Ectodermal cell (in vitro differentiated cells): ENCODE measurements around the gene DBT.
"Not testable (repeated sequence)": the region's sequence is repeated elsewhere in the genome, so short reads cannot be mapped to it uniquely, and the experiment has no call there.

Source experiments
- H3K27ac ChIP-seq: 2 replicates; pipeline ENCODE4 v1.7.0; 2013; ENCODE audit warnings: mild to moderate bottlenecking, low read depth, low read length; ENCODE audit not compliant: insufficient read depth, poor library complexity, severe bottlenecking
- H3K27me3 ChIP-seq: 2 replicates; pipeline ENCODE4 v1.7.0; 2013; ENCODE audit warnings: mild to moderate bottlenecking, low read length; ENCODE audit not compliant: insufficient read depth, control insufficient read depth, poor library complexity, severe bottlenecking
- H3K36me3 ChIP-seq: one replicate; pipeline ENCODE4 v1.7.0; 2013; ENCODE audit warnings: low read length; ENCODE audit not compliant: control insufficient read depth, insufficient read depth
- H3K4me1 ChIP-seq: one replicate; pipeline ENCODE4 v1.7.0; 2013; ENCODE audit warnings: low read length; ENCODE audit not compliant: control insufficient read depth, insufficient read depth
- H3K4me3 ChIP-seq: 2 replicates; pipeline ENCODE4 v1.7.0; 2013; ENCODE audit warnings: low read depth, low read length, control low read depth; ENCODE audit not compliant: insufficient read depth
- H3K9me3 ChIP-seq: 2 replicates; pipeline ENCODE4 v1.7.0; 2013; ENCODE audit warnings: mild to moderate bottlenecking, low read length, moderate library complexity; ENCODE audit not compliant: control insufficient read depth
- WGBS, 2 experiments: methylation state at CpG; one replicate each; pipeline ENCODE4 v1.1.7; 2013; ENCODE audit warnings: missing lambda C conversion rate in 2 of 2; 5-methylcytosine and 5-hydroxymethylcytosine counted together

DBT gene

GRCh38 chr1:100205593-100205992, 44.0 kb downstream of the DBT start:
- H3K27me3 ChIP-seq, H3K4me1 ChIP-seq, H3K4me3 ChIP-seq, H3K27ac ChIP-seq, H3K9me3 ChIP-seq: not testable (repeated sequence)
- 89 to 91% methylated on average over 1 to 2 of the region's 2 CpGs for WGBS, 2 experiments
- H3K36me3 ChIP-seq, result peaks cover 16% of the 10 kb centered on the region

DNA sequence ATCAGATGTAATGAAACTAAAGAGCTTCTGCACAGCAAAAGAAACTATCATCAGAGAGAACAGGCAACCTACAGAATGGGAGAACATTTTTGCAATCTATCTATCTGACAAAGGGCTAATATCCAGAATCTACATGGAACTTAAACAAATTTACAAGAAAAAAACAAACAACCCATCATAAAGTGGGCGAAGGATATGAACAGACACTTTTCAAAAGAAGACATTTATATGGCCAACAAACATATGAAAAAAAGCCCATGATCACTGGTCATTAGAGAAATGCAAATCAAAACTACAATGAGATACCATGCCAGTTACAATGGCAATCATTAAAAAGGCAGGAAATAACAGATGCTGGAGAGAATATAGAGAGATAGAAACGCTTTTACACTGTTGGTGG, 44.5 kb downstream of the DBT start:
- H3K4me1 ChIP-seq, H3K9me3 ChIP-seq, H3K4me3 ChIP-seq, H3K27ac ChIP-seq, H3K27me3 ChIP-seq: not testable (repeated sequence)
- 97 to 100% methylated on average over 2 of the region's 2 CpGs for WGBS, 2 experiments
- peaks cover 16% of the 10 kb centered on the region for H3K36me3 ChIP-seq

DNA sequence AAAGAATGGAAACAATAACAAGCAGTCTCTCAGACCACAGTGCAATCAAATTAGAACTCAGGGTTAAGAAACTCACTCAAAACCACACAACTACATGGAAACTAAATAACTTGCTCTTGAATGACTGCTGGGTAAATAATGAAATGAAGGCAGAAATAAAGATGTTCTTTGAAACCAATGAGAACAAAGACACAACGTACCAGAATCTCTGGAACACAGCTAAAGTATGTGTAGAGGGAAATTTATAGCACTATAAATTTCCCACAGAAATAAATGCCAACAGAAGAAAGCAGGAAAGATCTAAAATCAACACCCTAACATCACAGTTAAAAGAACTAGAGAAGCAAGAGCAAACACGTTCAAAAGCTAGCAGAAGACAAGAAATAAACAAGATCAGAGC, 46.9 kb downstream of the DBT start:
- H3K27me3 ChIP-seq, H3K27ac ChIP-seq, H3K4me1 ChIP-seq, H3K9me3 ChIP-seq, H3K4me3 ChIP-seq: not testable (repeated sequence)
- 86 to 90% methylated on average over 1 to 2 of the region's 2 CpGs for WGBS, 2 experiments
- peaks cover 12% of the 10 kb centered on the region for H3K36me3 ChIP-seq

- WGBS, 2 experiments, result 18 to 29% methylated on average over 6 of the region's 6 CpGs
- H3K27me3 ChIP-seq, H3K4me3 ChIP-seq, H3K36me3 ChIP-seq, H3K4me1 ChIP-seq, H3K9me3 ChIP-seq: not testable (repeated sequence)
- peak overlapping the region; percentile 16 for H3K27ac ChIP-seq
These were observed 49.6 kb downstream of the DBT start for GRCh38 chr1:100200060-100200459.

GRCh38 chr1:100198596-100198995, 51.0 kb downstream of the DBT start:
- H3K9me3 ChIP-seq, result no peaks in the 10 kb centered on the region
- no peaks in the 10 kb centered on the region for H3K27me3 ChIP-seq
- no peak overlapping the region for H3K27ac ChIP-seq
- peaks cover 4% of the 10 kb centered on the region for H3K4me1 ChIP-seq
- no peaks in the 10 kb centered on the region for H3K36me3 ChIP-seq
- 90 to 100% methylated on average over 1 of the region's 1 CpG for WGBS, 2 experiments
- H3K4me3 ChIP-seq, result no peak overlapping the region

DNA sequence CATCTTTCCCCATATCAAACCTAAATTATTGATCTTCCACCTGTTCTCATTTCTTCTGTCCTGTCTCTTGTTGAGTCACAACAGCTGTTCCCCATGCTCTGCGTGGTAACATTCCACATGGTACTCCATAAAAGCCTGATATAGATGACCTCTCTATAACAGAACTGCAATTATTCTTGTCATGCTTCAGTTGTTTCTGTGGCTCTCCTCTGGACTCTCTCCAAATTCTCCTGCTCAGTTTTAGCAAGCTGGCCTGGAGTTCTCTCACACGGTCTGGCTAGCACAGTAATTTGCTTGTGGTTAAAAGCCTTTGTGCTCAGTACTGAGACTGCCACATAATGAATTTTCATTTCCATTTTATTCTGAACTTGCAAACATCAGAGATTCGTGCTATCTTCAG, 61.0 kb downstream of the DBT start:
- no peak overlapping the region for H3K4me3 ChIP-seq
- 90 to 93% methylated on average over 3 of the region's 3 CpGs for WGBS, 2 experiments
- no peaks in the 10 kb centered on the region for H3K9me3 ChIP-seq

DNA sequence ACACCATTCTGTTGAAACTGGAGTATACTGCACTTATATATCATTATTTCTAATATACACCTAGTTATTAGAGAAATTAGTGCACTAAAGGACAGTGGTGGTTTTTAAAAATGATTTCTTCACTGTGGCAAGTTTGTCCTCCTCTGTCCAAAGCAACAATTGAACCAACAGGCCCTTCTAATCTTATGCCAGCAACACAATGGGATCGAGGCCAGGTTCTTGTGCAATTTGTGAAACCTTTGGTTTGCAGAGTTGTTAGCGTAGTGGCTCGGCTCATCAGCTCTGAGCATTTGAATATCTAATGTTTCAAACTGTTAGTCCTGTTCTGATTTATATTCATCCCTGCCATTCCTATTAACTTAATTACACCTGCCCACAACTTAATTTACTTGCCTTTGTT, 61.7 kb downstream of the DBT start:
- Histone ChIP-seq H3K4me1 (no peaks in the 10 kb centered on the region), H3K27me3 (no peaks in the 10 kb centered on the region), H3K4me3 (no peak overlapping the region), H3K27ac (no peak overlapping the region), H3K9me3 (no peaks in the 10 kb centered on the region), H3K36me3 (no peaks in the 10 kb centered on the region)
- WGBS, 2 experiments, result 97 to 98% methylated on average over 3 of the region's 3 CpGs

More for the DNA sequence above, 61.0 kb downstream of the DBT start:
- H3K36me3 ChIP-seq, result no peaks in the 10 kb centered on the region
- no peaks in the 10 kb centered on the region for H3K4me1 ChIP-seq
- no peaks in the 10 kb centered on the region for H3K27me3 ChIP-seq
- H3K27ac ChIP-seq, result no peak overlapping the region

DNA sequence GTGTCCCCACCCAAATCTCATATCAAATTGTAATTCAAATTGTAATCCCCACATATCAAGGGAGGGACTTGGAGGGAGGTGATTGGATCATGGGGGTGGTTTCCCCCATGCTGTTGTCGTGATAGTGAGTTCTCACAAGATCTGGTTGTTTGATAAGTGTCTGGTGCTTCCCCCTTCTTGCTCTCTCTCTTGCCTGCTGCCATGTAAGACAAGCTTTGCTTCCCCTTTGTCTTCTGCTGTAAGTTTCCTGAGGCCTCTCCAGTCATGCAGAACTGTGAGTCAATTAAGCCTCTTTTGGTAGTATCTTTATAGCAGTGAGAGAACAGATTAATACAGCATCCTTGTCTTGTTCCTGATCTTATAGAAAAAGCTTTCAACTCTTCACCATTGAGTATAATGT, 65.1 kb downstream of the DBT start:
- H3K4me3 ChIP-seq, result no peak overlapping the region
- no peaks in the 10 kb centered on the region for H3K36me3 ChIP-seq
- H3K4me1 ChIP-seq, result no peaks in the 10 kb centered on the region
- H3K27me3 ChIP-seq, result no peaks in the 10 kb centered on the region
- H3K27ac ChIP-seq, result no peak overlapping the region
- H3K9me3 ChIP-seq, result no peaks in the 10 kb centered on the region
- WGBS, 2 experiments, result 58 to 75% methylated on average over 1 of the region's 1 CpG

DNA sequence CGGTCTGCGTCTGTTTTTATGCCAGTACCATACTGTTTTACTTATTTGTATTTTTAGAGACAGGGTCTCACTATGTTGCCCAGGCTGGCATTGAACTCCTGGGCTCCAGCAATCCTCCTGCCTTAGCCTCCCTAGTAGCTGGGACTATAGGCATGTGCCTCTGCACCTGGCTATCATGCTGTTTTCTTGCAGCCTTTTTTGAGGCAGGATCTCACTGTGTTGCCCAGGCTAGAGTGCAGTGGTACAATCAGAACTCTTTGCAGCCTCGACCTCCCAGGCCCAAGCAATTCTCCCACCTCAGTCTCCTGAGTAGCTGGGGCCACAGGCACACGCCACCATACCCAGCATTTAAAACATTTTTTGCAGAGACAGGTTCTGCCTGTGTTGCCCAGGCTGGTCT, 66.3 kb downstream of the DBT start:
- WGBS, 2 experiments, result 91 to 92% methylated on average over 4 of the region's 4 CpGs
- no peak overlapping the region for H3K27ac ChIP-seq
- H3K4me3 ChIP-seq, result no peak overlapping the region
- H3K36me3 ChIP-seq, result no peaks in the 10 kb centered on the region
- H3K9me3 ChIP-seq, result no peaks in the 10 kb centered on the region
- H3K4me1 ChIP-seq, result no peaks in the 10 kb centered on the region
- H3K27me3 ChIP-seq, result no peaks in the 10 kb centered on the region

- Histone ChIP-seq H3K27me3 (no peaks in the 10 kb centered on the region), H3K36me3 (no peaks in the 10 kb centered on the region), H3K9me3 (no peaks in the 10 kb centered on the region), H3K27ac (no peak within 1 kb of the TSS), H3K4me1 (no peaks in the 10 kb centered on the region), H3K4me3 (no peak within 1 kb of the TSS)
- 71 to 73% methylated on average over 4 to 5 of the region's 5 CpGs for WGBS, 2 experiments
These were observed 71.5 kb downstream of the DBT start, which contains the start of gene LRRC39 for GRCh38 chr1:100178091-100178490. LRRC39 (minus strand) TSS chr1:100178256; CDS start chr1:100168516, 9,740 bp downstream.
